Loucy (cell line): ENCODE measurements around the gene ACTR2.

ENCODE experiments used
- H2AFZ ChIP-seq: fragments of 200-600 bp; sonication (generic); 2 replicates; pipeline ENCODE4 v1.6.0; 2016; ENCODE audit warnings: antibody characterized with exemption, mild to moderate bottlenecking, low read length, moderate library complexity
- H3F3A ChIP-seq: fragments of 200-600 bp; 2 replicates; pipeline ENCODE4 v1.6.0; 2016; ENCODE audit warnings: antibody characterized with exemption, low read depth, mild to moderate bottlenecking
- H3K27me3 ChIP-seq: fragments of 200-600 bp; sonication (generic); 2 replicates; pipeline ENCODE4 v1.6.1; 2014; ENCODE audit warnings: low read length, mild to moderate bottlenecking; ENCODE audit not compliant: insufficient read depth, poor library complexity, severe bottlenecking
- H3K36me3 ChIP-seq: fragments of 200-600 bp; sonication (generic); 2 replicates; pipeline ENCODE4 v1.6.1; 2016; ENCODE audit warnings: low read length; ENCODE audit not compliant: insufficient read depth
- H3K4me1 ChIP-seq: fragments of 200-600 bp; sonication (generic); 2 replicates; pipeline ENCODE4 v1.5.1; 2014; ENCODE audit warnings: low read length, mild to moderate bottlenecking; ENCODE audit not compliant: insufficient read depth, poor library complexity, severe bottlenecking
- H3K4me2 ChIP-seq: fragments of 200-600 bp; sonication (generic); 2 replicates; pipeline ENCODE4 v1.6.0; 2014; ENCODE audit warnings: antibody characterized with exemption, low read length, low read depth, mild to moderate bottlenecking; ENCODE audit not compliant: poor library complexity, severe bottlenecking
- H3K4me3 ChIP-seq: fragments of 200-600 bp; sonication (generic); 2 replicates; pipeline ENCODE4 v1.5.1; 2014; ENCODE audit warnings: low read length, mild to moderate bottlenecking, mixed read lengths; ENCODE audit not compliant: poor library complexity, severe bottlenecking
- H3K79me2 ChIP-seq: fragments of 200-600 bp; sonication (generic); 2 replicates; pipeline ENCODE4 v1.6.1; 2014; ENCODE audit warnings: low read length; ENCODE audit not compliant: insufficient read depth
- H3K9ac ChIP-seq: fragments of 200-600 bp; sonication (generic); 2 replicates; pipeline ENCODE4 v1.6.0; 2014; ENCODE audit warnings: mild to moderate bottlenecking, low read depth, low read length, moderate library complexity; ENCODE audit not compliant: poor library complexity, severe bottlenecking
- H3K9me2 ChIP-seq: fragments of 200-600 bp; sonication (generic); replicated peaks from 2 replicates; pipeline ENCODE4 v1.6.1; 2016; ENCODE audit warnings: low read depth, low read length, mixed read lengths
- H3K9me3 ChIP-seq: fragments of 200-600 bp; sonication (generic); 2 replicates; pipeline ENCODE4 v1.6.1; 2014; ENCODE audit warnings: mild to moderate bottlenecking, antibody characterized with exemption, low read length, low read depth; ENCODE audit not compliant: insufficient read depth
- H4K20me1 ChIP-seq: fragments of 200-600 bp; sonication (generic); 2 replicates; pipeline ENCODE4 v1.6.0; 2014; ENCODE audit warnings: antibody characterized with exemption, low read length, mild to moderate bottlenecking; ENCODE audit not compliant: insufficient read depth, poor library complexity, severe bottlenecking
- CTCF ChIP-seq: fragments of 200-600 bp; sonication (generic); conservative IDR thresholded peaks from 2 replicates; pipeline ENCODE4 v1.5.1; 2014; ENCODE audit warnings: mild to moderate bottlenecking, antibody characterized with exemption, low read length
- EZH2phosphoT487 ChIP-seq: fragments of 200-600 bp; IDR thresholded peaks from 2 replicates; pipeline ENCODE4 v1.6.1; 2018; ENCODE audit warnings: antibody characterized with exemption, mild to moderate bottlenecking, moderate library complexity, borderline replicate concordance

ACTR2 gene

DNA sequence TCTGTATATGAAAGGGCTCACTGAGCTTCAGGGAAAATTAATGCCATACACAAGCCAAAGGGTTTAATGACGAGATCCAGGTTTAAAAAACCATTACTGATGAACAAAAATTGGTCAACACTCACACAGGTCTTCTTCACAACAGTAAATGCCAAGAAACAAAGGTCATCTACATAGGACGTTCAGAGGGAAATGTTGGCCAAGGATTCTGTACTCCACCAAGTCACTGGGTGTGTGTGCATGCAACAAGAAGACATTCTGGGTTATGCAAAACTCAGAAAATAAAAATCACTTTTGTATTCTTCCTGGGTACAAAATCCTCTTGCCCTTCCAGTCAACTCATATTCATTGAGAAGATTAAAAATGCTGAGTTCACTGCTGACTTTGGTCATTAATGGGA, 78.3 kb downstream of the ACTR2 start:
- Histone ChIP-seq H3F3A (no peaks in the 10 kb centered on the region), H3K9me3 (no peaks in the 10 kb centered on the region), H2AFZ (no peak overlapping the region), H4K20me1 (no peaks in the 10 kb centered on the region), H3K9ac (no peak overlapping the region), H3K79me2 (no peaks in the 10 kb centered on the region), H3K27me3 (no peaks in the 10 kb centered on the region), H3K4me3 (no peak overlapping the region), H3K4me2 (no peak overlapping the region), H3K36me3 (no peaks in the 10 kb centered on the region), H3K4me1 (peaks cover 19% of the 10 kb centered on the region), H3K9me2 (no peaks in the 10 kb centered on the region)
- TF ChIP-seq CTCF (no peak), EZH2phosphoT487 (no peak)

DNA sequence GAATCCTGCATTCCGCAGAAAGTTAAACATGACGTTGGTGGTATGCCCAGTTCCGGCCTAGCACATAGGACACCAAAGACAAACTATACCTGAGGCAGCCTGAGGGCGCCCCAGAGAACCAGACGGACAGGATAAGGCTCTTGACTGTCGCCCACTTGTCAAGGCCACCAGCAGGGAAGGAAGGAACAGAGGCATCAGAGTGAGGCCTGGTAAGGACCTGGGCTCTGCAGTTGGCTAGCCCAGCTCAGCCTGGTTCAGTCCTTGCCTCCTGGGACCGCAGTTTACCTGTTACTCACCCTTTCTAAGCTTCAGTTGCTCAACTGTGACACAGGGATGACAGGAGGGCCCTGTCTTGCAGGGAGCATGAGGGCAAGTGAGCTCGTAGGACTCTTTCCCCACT, 82.1 kb downstream of the ACTR2 start:
- Histone ChIP-seq H4K20me1 (no peaks in the 10 kb centered on the region), H3K9me3 (no peaks in the 10 kb centered on the region), H2AFZ (no peak overlapping the region), H3K9ac (no peak overlapping the region), H3K4me3 (no peak overlapping the region), H3K79me2 (no peaks in the 10 kb centered on the region), H3K9me2 (no peaks in the 10 kb centered on the region), H3K27me3 (no peaks in the 10 kb centered on the region), H3K4me1 (peaks cover 4% of the 10 kb centered on the region), H3F3A (no peaks in the 10 kb centered on the region), H3K4me2 (no peak overlapping the region), H3K36me3 (peaks cover 13% of the 10 kb centered on the region; the same call in 1 of the 2 replicates)
- TF ChIP-seq EZH2phosphoT487 = no peak
- TF ChIP-seq CTCF = no peak

DNA sequence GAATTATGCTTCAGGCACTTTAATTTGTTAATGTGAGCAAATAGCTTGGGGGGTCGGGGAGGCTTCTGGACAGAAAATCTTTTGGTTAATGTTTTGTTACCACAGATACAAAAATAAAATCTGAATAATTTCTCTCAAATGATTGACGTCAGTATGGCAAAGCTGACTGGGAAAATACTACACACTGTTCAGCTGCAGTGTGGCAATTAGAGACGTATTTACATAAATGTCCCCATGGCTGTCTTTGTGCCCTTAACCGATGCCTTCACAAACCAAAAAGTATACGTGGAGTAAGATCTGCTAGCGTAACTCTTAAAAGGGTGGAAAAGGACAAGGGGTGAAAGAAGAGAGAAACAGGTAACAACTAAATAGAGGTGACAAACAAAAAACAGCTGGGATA, 83.4 kb downstream of the ACTR2 start:
- Histone ChIP-seq H3K79me2 (no peaks in the 10 kb centered on the region), H3K27me3 (no peaks in the 10 kb centered on the region), H2AFZ (no peak overlapping the region), H3K9me3 (no peaks in the 10 kb centered on the region), H3K9ac (no peak overlapping the region), H3K36me3 (peaks cover 17% of the 10 kb centered on the region; the same call in 1 of the 2 replicates), H3K4me1 (peaks cover 4% of the 10 kb centered on the region), H3K4me2 (no peak overlapping the region), H4K20me1 (no peaks in the 10 kb centered on the region), H3K4me3 (no peak overlapping the region), H3F3A (no peaks in the 10 kb centered on the region), H3K9me2 (no peaks in the 10 kb centered on the region)
- no peak for TF ChIP-seq CTCF
- no peak for TF ChIP-seq EZH2phosphoT487
